ENCODE results near the gene PRKCA. TPM values are rescaled to one million over a fixed set of nuclear protein-coding genes. Genes with fewer than 3 reads are reported as not detected.

Gene PRKCA
- total RNA-seq, 2 donors from 2014 or later: 43.0 to 53.0 TPM

- ATAC-seq (no peak), DNase-seq (no peak)
- intact Hi-C loops (cut with DNase I, micrococcal nuclease): no loop called here
These were observed 453.5 kb downstream of the PRKCA start for GRCh38 chr17:66755944-66756290.

- intact Hi-C loops (cut with DNase I, micrococcal nuclease): no loop called here
- no peak for DNase-seq
- ATAC-seq: no peak
These were observed 457.9 kb downstream of the PRKCA start for GRCh38 chr17:66760324-66760723.

GRCh38 chr17:66762276-66762675 lies 459.9 kb downstream of the PRKCA start:
- no peak for ATAC-seq
- intact Hi-C loops (cut with DNase I, micrococcal nuclease): no loop called here
- DNase-seq: no peak

GRCh38 chr17:66763056-66763455 lies 460.6 kb downstream of the PRKCA start:
- intact Hi-C loops (cut with DNase I, micrococcal nuclease): no loop called here
- DNase-seq (no peak), ATAC-seq (no peak)

- no peak for DNase-seq
- no peak for ATAC-seq
These were observed 462.1 kb downstream of the PRKCA start for GRCh38 chr17:66764506-66764905.

GRCh38 chr17:66767154-66767933 lies 464.9 kb downstream of the PRKCA start:
- ATAC-seq (no peak), DNase-seq (no peak)
- intact Hi-C loops (cut with DNase I, micrococcal nuclease): no loop called here

More at GRCh38 chr17:66764506-66764905, 462.1 kb downstream of the PRKCA start:
- intact Hi-C loops (cut with DNase I, micrococcal nuclease): no loop called here

GRCh38 chr17:66769911-66770310 lies 467.5 kb downstream of the PRKCA start:
- no peak for ATAC-seq
- intact Hi-C loops (cut with DNase I, micrococcal nuclease): no loop called here
- no peak for DNase-seq

GRCh38 chr17:66772148-66772812 lies 469.9 kb downstream of the PRKCA start:
- intact Hi-C loops (cut with DNase I, micrococcal nuclease): no loop called here
- ATAC-seq (no peak), DNase-seq (no peak)

GRCh38 chr17:66775271-66775670 lies 472.9 kb downstream of the PRKCA start:
- ATAC-seq (no peak), DNase-seq (no peak)
- intact Hi-C loops (cut with DNase I, micrococcal nuclease): no loop called here

GRCh38 chr17:66775881-66776400 lies 473.5 kb downstream of the PRKCA start:
- ATAC-seq (no peak), DNase-seq (no peak)
- intact Hi-C loops (cut with DNase I, micrococcal nuclease): no loop called here

- ATAC-seq (no peak), DNase-seq (no peak)
- intact Hi-C loops (cut with DNase I, micrococcal nuclease): no loop called here
These were observed 474.7 kb downstream of the PRKCA start for GRCh38 chr17:66776999-66777688.

- DNase-seq: no peak
- ATAC-seq: no peak
- intact Hi-C loops (cut with DNase I, micrococcal nuclease): no loop called here
These were observed 475.3 kb downstream of the PRKCA start for GRCh38 chr17:66777689-66778225.

- ATAC-seq (no peak), DNase-seq (no peak)
- intact Hi-C loops (cut with DNase I, micrococcal nuclease): no loop called here
These were observed 476.3 kb downstream of the PRKCA start for GRCh38 chr17:66778531-66779236.

- DNase-seq (no peak), ATAC-seq (no peak)
- intact Hi-C loops (cut with DNase I, micrococcal nuclease): no loop called here
These were observed 476.8 kb downstream of the PRKCA start for GRCh38 chr17:66779237-66779606.

GRCh38 chr17:66781135-66781534 lies 478.7 kb downstream of the PRKCA start:
- DNase-seq: no peak
- ATAC-seq: no peak
- intact Hi-C loops (cut with DNase I, micrococcal nuclease): no loop called here

- ATAC-seq (no peak), DNase-seq (no peak)
These were observed 480.4 kb downstream of the PRKCA start for GRCh38 chr17:66782851-66783250.

GRCh38 chr17:66783656-66784381 lies 481.4 kb downstream of the PRKCA start:
- intact Hi-C loops (cut with DNase I, micrococcal nuclease): no loop called here

More at GRCh38 chr17:66782851-66783250, 480.4 kb downstream of the PRKCA start:
- intact Hi-C loops (cut with DNase I, micrococcal nuclease): no loop called here

GRCh38 chr17:66784621-66785364 lies 482.4 kb downstream of the PRKCA start:
- ATAC-seq: no peak

More at GRCh38 chr17:66783656-66784381, 481.4 kb downstream of the PRKCA start:
- DNase-seq (no peak), ATAC-seq (no peak)

More at GRCh38 chr17:66784621-66785364, 482.4 kb downstream of the PRKCA start:
- DNase-seq: no peak
- intact Hi-C loops (cut with DNase I, micrococcal nuclease): no loop called here

Data from left colon (tissue), 2 donors.